ENCODE results near the gene ST3GAL3. TPM values are rescaled to one million over a fixed set of nuclear protein-coding genes. Genes with fewer than 3 reads are reported as not detected.

Gene ST3GAL3
- polyA plus RNA-seq, 3 donors from 2014 or later, result 0.08 to 8.1 (median 3.8) TPM

GRCh38 chr1:43789604-43790550, 82.5 kb downstream of the ST3GAL3 start:
- peak overlapping the region in 1 of 6 donors; percentile 8 for H3K27ac Mint-ChIP-seq
- peaks cover 4 to 14% (median 11%) of the 10 kb centered on the region in 3 donors for H3K36me3 Mint-ChIP-seq
- peaks cover 14% of the 10 kb centered on the region in 2 donors for H3K4me1 Mint-ChIP-seq
- no peaks in the 10 kb centered on the region for H3K27me3 Mint-ChIP-seq (ENCODE audit: low read depth in 3 of 3)
- DNase-seq, result no peak
- no peaks in the 10 kb centered on the region for H3K9me3 Mint-ChIP-seq
- no peak overlapping the region for H3K4me3 Mint-ChIP-seq

DNA sequence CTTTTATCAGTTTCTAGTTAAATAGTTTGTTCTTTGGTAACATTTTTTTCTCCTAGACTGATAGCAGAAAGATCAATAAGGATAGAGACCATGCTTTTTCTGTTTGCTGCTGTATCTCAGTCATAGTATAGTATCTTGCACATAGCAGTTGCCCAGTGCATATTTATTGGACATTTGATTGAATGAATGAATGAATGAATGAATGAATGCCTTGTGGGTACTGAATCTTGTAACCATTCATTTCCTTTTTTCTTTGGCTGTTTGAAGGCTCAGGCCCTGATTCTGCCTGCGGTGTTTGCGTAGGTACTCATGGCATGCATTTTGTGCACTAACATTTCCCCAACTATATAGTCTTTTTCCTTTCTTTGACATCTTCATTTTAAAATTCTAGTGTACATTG, 83.9 kb downstream of the ST3GAL3 start:
- H3K4me1 Mint-ChIP-seq, result peaks cover 14% of the 10 kb centered on the region in 2 donors
- H3K27me3 Mint-ChIP-seq (ENCODE audit: low read depth in 3 of 3), result no peaks in the 10 kb centered on the region
- H3K9me3 Mint-ChIP-seq, result no peaks in the 10 kb centered on the region
- no peak overlapping the region for H3K4me3 Mint-ChIP-seq
- H3K27ac Mint-ChIP-seq, result no peak overlapping the region
- H3K36me3 Mint-ChIP-seq, result peaks cover 4 to 17% (median 11%) of the 10 kb centered on the region in 3 donors
- no peak for DNase-seq

DNA sequence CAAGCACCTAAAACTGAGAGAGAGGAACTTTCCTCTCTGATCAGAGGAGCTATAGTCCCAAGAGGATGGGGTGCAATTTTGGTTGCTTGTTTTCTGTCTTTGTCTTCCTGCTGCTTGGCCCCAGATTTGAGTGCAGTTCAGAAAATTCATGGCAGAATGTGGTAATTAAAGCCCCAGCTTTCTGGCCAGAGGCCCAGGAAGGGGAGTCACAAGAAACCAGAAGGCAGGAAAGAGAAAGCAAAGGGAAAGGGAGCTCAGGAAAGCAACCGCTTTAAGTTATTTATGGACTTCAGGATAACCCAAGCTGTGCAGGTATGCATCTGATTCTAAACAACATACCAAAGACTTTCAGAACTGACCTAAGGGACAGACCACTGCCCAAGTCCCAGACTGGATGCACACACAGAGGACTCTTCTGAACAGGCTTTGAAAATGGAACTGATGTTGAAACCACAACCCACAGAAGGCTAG, 88.8 kb downstream of the ST3GAL3 start:
- Mint-ChIP-seq H3K4me1 (no peaks in the 10 kb centered on the region), H3K27ac (no peak overlapping the region), H3K36me3 (peaks cover 4 to 24% (median 14%) of the 10 kb centered on the region in 3 donors), H3K27me3 (ENCODE audit: low read depth in 3 of 3) (no peaks in the 10 kb centered on the region), H3K4me3 (no peak overlapping the region), H3K9me3 (no peaks in the 10 kb centered on the region)
- no peak for DNase-seq

DNA sequence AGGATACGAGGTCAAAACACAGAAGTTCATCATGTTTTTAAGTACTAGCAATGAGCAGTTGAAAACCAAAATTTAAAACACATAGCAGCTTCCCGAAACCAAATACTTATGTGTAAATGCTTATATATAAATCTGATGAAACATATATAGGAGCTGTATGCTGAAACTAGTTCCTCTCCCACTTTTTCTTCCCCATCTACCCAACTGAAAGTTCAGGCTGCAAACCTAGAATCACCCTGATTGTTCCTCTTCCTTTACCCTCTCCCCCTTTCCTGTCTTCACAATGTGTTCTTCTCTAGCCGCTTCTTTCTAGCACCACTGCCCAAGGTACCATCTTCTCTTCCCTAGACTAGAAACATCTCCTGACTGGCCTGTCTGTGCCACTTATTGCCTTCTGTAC, 90.6 kb downstream of the ST3GAL3 start:
- H3K27ac Mint-ChIP-seq, result no peak overlapping the region

GRCh38 chr1:43799656-43800635, 92.6 kb downstream of the ST3GAL3 start:
- Mint-ChIP-seq H3K36me3 (peaks cover 0 to 13% (median 3%) of the 10 kb centered on the region in 3 donors), H3K9me3 (no peaks in the 10 kb centered on the region), H3K4me3 (no peak overlapping the region), H3K4me1 (no peaks in the 10 kb centered on the region), H3K27ac (peak overlapping the region in 3 of 6 donors; percentile 14 to 38 (median 17)), H3K27me3 (ENCODE audit: low read depth in 3 of 3) (no peaks in the 10 kb centered on the region)
- DNase-seq, result no peak

More for the DNA sequence above, 90.6 kb downstream of the ST3GAL3 start:
- Mint-ChIP-seq H3K36me3 (peaks cover 0 to 14% (median 10%) of the 10 kb centered on the region in 3 donors), H3K4me1 (no peaks in the 10 kb centered on the region), H3K4me3 (no peak overlapping the region), H3K27me3 (ENCODE audit: low read depth in 3 of 3) (no peaks in the 10 kb centered on the region), H3K9me3 (no peaks in the 10 kb centered on the region)
- no peak for DNase-seq

- no peak overlapping the region for H3K4me3 Mint-ChIP-seq
- DNase-seq, result no peak
- H3K36me3 Mint-ChIP-seq, result peaks cover 0 to 13% (median 3%) of the 10 kb centered on the region in 3 donors
- H3K27me3 Mint-ChIP-seq (ENCODE audit: low read depth in 3 of 3), result no peaks in the 10 kb centered on the region
- no peak overlapping the region for H3K27ac Mint-ChIP-seq
- H3K4me1 Mint-ChIP-seq, result no peaks in the 10 kb centered on the region
- no peaks in the 10 kb centered on the region for H3K9me3 Mint-ChIP-seq
Observed at GRCh38 chr1:43800771-43801170, 93.4 kb downstream of the ST3GAL3 start.

DNA sequence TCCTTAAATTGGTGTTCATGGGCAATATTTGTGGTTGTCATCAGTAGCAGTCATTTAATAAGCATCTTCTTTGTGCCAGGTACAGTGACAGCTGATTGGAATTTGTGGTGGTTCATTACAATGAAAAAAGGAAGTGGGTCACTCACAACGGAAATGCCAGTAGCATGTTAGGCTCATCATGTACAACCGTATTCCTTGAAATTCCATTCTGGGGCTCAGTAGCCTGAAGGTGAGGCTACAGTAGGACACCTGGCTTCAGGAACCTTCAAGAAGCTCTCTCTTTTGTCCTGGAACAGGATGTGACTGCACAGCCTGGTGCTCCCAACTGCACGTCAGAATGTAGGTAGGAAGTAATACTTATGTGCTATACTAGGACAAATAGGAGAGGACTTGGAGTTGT, 93.9 kb downstream of the ST3GAL3 start:
- no peak overlapping the region for H3K4me3 Mint-ChIP-seq
- no peaks in the 10 kb centered on the region for H3K4me1 Mint-ChIP-seq
- no peak for DNase-seq
- no peak overlapping the region for H3K27ac Mint-ChIP-seq
- peaks cover 0 to 10% (median 3%) of the 10 kb centered on the region in 3 donors for H3K36me3 Mint-ChIP-seq
- H3K9me3 Mint-ChIP-seq, result no peaks in the 10 kb centered on the region
- no peaks in the 10 kb centered on the region for H3K27me3 Mint-ChIP-seq (ENCODE audit: low read depth in 3 of 3)

GRCh38 chr1:43802356-43802980, 95.1 kb downstream of the ST3GAL3 start:
- peaks cover under 1 to 8% (median 2%) of the 10 kb centered on the region in 3 donors for H3K36me3 Mint-ChIP-seq

GRCh38 chr1:43803105-43803504, 95.8 kb downstream of the ST3GAL3 start:
- DNase-seq, result no peak
- no peak overlapping the region for H3K27ac Mint-ChIP-seq
- peaks cover 4 to 10% (median 8%) of the 10 kb centered on the region in 3 donors for H3K36me3 Mint-ChIP-seq

More at GRCh38 chr1:43802356-43802980, 95.1 kb downstream of the ST3GAL3 start:
- no peaks in the 10 kb centered on the region for H3K4me1 Mint-ChIP-seq
- no peak overlapping the region for H3K27ac Mint-ChIP-seq
- no peak overlapping the region for H3K4me3 Mint-ChIP-seq
- no peaks in the 10 kb centered on the region for H3K27me3 Mint-ChIP-seq (ENCODE audit: low read depth in 3 of 3)
- no peak for DNase-seq
- H3K9me3 Mint-ChIP-seq, result no peaks in the 10 kb centered on the region

GRCh38 chr1:43803646-43804045, 96.3 kb downstream of the ST3GAL3 start:
- no peaks in the 10 kb centered on the region for H3K4me1 Mint-ChIP-seq
- no peak overlapping the region for H3K4me3 Mint-ChIP-seq
- H3K9me3 Mint-ChIP-seq, result peaks cover 0 to 2% (median 0%) of the 10 kb centered on the region in 6 donors
- no peaks in the 10 kb centered on the region for H3K27me3 Mint-ChIP-seq (ENCODE audit: low read depth in 3 of 3)
- no peak overlapping the region for H3K27ac Mint-ChIP-seq
- no peak for DNase-seq
- peaks cover 10 to 13% (median 12%) of the 10 kb centered on the region in 3 donors for H3K36me3 Mint-ChIP-seq

More at GRCh38 chr1:43803105-43803504, 95.8 kb downstream of the ST3GAL3 start:
- Mint-ChIP-seq H3K27me3 (ENCODE audit: low read depth in 3 of 3) (no peaks in the 10 kb centered on the region), H3K9me3 (no peaks in the 10 kb centered on the region), H3K4me1 (no peaks in the 10 kb centered on the region), H3K4me3 (no peak overlapping the region)

DNA sequence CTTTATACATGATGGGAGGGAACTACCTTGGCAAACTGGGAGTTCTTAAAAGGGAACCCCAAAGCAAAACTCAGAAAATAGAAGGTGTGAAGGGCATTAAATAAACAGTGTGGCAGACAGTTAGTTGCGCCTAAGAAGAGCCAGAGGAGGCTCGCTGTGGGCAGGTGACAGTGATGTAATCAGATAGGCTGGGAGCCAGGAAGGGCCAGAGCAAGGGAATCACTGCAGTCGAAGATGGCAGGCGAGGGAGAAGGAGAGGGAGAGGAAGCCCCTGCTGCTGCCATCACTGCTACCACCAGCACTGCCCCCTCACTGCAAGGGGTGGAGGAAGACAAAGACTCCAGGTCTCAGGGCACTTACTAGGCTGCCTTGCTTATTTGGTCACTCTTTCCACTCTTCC, 97.2 kb downstream of the ST3GAL3 start:
- H3K4me3 Mint-ChIP-seq, result no peak overlapping the region
- H3K4me1 Mint-ChIP-seq, result no peaks in the 10 kb centered on the region
- no peak overlapping the region for H3K27ac Mint-ChIP-seq
- H3K27me3 Mint-ChIP-seq (ENCODE audit: low read depth in 3 of 3), result no peaks in the 10 kb centered on the region
- H3K9me3 Mint-ChIP-seq, result peaks cover 0 to 5% (median under 1%) of the 10 kb centered on the region in 6 donors
- H3K36me3 Mint-ChIP-seq, result peaks cover 15 to 19% (median 18%) of the 10 kb centered on the region in 3 donors
- DNase-seq, result no peak

DNA sequence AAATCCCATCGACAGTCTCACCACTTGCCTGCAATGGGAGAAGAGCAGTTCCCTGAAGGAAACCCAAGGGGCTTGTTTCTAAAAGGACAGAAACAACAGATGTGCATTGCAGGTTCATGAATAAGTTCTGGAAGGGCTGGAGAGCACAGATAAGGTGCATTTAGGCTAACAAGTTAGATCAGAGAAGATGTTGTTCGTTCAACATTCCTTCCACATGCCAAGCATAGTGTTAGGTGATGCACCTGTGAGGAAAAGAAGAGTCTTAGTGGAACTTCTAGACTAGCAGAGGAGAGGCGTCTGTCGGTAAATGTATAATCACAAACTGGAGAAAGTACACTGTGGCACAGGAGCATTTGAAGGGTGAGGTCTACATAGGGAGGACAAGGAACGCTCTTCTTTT, 98.0 kb downstream of the ST3GAL3 start:
- Mint-ChIP-seq H3K27ac (no peak overlapping the region), H3K4me1 (no peaks in the 10 kb centered on the region), H3K9me3 (peaks cover 0 to 5% (median under 1%) of the 10 kb centered on the region in 6 donors), H3K4me3 (no peak overlapping the region), H3K27me3 (ENCODE audit: low read depth in 3 of 3) (no peaks in the 10 kb centered on the region), H3K36me3 (peaks cover 15 to 19% (median 18%) of the 10 kb centered on the region in 3 donors)
- DNase-seq, result no peak

DNA sequence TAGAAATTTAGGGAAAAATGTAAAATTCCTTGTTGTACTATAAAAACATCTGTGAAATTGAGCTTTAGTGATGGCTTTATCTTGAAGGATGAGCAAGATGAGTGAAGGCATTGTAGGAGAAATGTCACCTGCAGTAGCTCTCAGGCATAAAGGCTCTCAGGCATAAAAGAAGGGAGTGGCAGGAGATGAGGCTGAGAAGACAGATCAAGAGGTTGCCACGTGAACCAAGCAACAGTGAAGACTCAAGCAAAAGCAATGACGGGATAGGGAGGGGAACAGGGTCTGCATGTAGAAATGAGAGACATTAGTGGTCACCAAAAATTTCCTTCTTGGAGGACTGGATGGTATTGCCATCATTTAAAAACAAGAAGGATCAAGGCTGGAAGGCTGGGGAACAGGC, 98.8 kb downstream of the ST3GAL3 start:
- Mint-ChIP-seq H3K36me3 (peaks cover 15 to 19% (median 18%) of the 10 kb centered on the region in 3 donors), H3K4me3 (no peak overlapping the region), H3K27ac (no peak overlapping the region), H3K27me3 (ENCODE audit: low read depth in 3 of 3) (no peaks in the 10 kb centered on the region), H3K9me3 (peaks cover 0 to 5% (median under 1%) of the 10 kb centered on the region in 6 donors), H3K4me1 (no peaks in the 10 kb centered on the region)
- no peak for DNase-seq

Measured in immature natural killer cell (primary cell).